A673 (cell line): ENCODE data around the gene ARPC1B. TPM values are rescaled to one million over a fixed set of nuclear protein-coding genes. Genes with fewer than 3 reads are reported as not detected.
"Not testable (repeated sequence)": the region's sequence is repeated elsewhere in the genome, so short reads cannot be mapped to it uniquely, and the experiment has no call there.

ENCODE experiments used
- BruUV-seq: library from RNA; stranded (reverse); fragments of 400-500 nt; replicated peaks from 2 replicates; lab custom pipeline; 2021; lab: Mats Ljungman, UMichigan
- CTCF ChIA-PET: fragments of 300-600 bp; sonication (Branson Sonifier 250); formaldehyde crosslinking; loops from one replicate; lab custom pipeline; 2022; ENCODE audit warnings: antibody characterized with exemption; lab: Charles Lee
- POLR2A ChIA-PET: fragments of 300-600 bp; sonication (Branson Sonifier 250); formaldehyde crosslinking; loops from one replicate; lab custom pipeline; 2022; ENCODE audit warnings: antibody characterized with exemption; ENCODE audit not compliant: low non-redundant PET; lab: Charles Lee
- DNase-seq: peaks from one replicate; pipeline ENCODE4 v3.0.0-alpha.2; 2015; ENCODE audit warnings: low spot score
- H3K27ac ChIP-seq: fragments of 200-600 bp; sonication (generic); 2 replicates; pipeline ENCODE4 v1.5.1; 2016; ENCODE audit warnings: mixed run types, low read depth, mild to moderate bottlenecking, mixed read lengths, antibody characterized with exemption, low read length; ENCODE audit not compliant: poor library complexity, severe bottlenecking
- H3K27me3 ChIP-seq: fragments of 200-600 bp; sonication (generic); replicated peaks from 2 replicates; pipeline ENCODE4 v1.6.1; 2017; ENCODE audit warnings: mixed run types, low read depth, mild to moderate bottlenecking, mixed read lengths, antibody characterized with exemption, low read length; ENCODE audit not compliant: insufficient read depth, poor library complexity
- H3K36me3 ChIP-seq: fragments of 200-600 bp; sonication (generic); 2 replicates; pipeline ENCODE4 v1.6.1; 2016; ENCODE audit warnings: mixed run types, mild to moderate bottlenecking, mixed read lengths, antibody characterized with exemption, low read length; ENCODE audit not compliant: insufficient read depth, poor library complexity, severe bottlenecking
- H3K4me1 ChIP-seq: fragments of 200-600 bp; sonication (generic); 2 replicates; pipeline ENCODE4 v1.6.1; 2017; ENCODE audit warnings: mixed run types, mild to moderate bottlenecking, mixed read lengths, antibody characterized with exemption, low read length; ENCODE audit not compliant: insufficient read depth, poor library complexity, severe bottlenecking
- H3K4me3 ChIP-seq: fragments of 200-600 bp; sonication (generic); 2 replicates; pipeline ENCODE4 v1.5.1; 2016; ENCODE audit warnings: low read depth, mixed run types, mild to moderate bottlenecking, mixed read lengths, low read length; ENCODE audit not compliant: poor library complexity, severe bottlenecking
- H3K9me3 ChIP-seq: fragments of 200-600 bp; sonication (generic); 2 replicates; pipeline ENCODE4 v1.6.1; 2016; ENCODE audit warnings: mixed run types, low read depth, mild to moderate bottlenecking, mixed read lengths, antibody characterized with exemption, low read length; ENCODE audit not compliant: poor library complexity, severe bottlenecking
- EZH2 ChIP-seq: fragments of 200-600 bp; sonication (generic); IDR thresholded peaks from 2 replicates; pipeline ENCODE4 v1.6.1; 2017; ENCODE audit warnings: borderline replicate concordance, low read depth, mild to moderate bottlenecking, mixed read lengths, antibody characterized with exemption, low read length; ENCODE audit not compliant: poor library complexity, severe bottlenecking
- intact Hi-C: fragments of 100-400 bp; cut with micrococcal nuclease; formaldehyde crosslinking; loops from one replicate; pipeline ENCODE4 v1.10.0; 2022; ENCODE audit not compliant: unreplicated experiment
- total RNA-seq: library from RNA; stranded (reverse); gene quantifications from 2 replicates; pipeline ENCODE4 v1.2.3, GENCODE V29; 2021
- TF ChIP-seq, protein P1 (sequence below): fragments of 300-800, 200-600 bp; sonication (generic); conservative IDR thresholded peaks from 2 replicates; pipeline ENCODE4 v1.5.1; 2017; ENCODE audit warnings: low read depth, mild to moderate bottlenecking, antibody characterized with exemption, low read length, moderate library complexity, mixed read lengths

Gene ARPC1B
- total RNA-seq, 1 experiment from 2014 or later: 29.9 TPM

GRCh38 chr7:99340659-99341058, 33.9 kb upstream of the ARPC1B start:
- TF ChIP-seq, protein P1, sequence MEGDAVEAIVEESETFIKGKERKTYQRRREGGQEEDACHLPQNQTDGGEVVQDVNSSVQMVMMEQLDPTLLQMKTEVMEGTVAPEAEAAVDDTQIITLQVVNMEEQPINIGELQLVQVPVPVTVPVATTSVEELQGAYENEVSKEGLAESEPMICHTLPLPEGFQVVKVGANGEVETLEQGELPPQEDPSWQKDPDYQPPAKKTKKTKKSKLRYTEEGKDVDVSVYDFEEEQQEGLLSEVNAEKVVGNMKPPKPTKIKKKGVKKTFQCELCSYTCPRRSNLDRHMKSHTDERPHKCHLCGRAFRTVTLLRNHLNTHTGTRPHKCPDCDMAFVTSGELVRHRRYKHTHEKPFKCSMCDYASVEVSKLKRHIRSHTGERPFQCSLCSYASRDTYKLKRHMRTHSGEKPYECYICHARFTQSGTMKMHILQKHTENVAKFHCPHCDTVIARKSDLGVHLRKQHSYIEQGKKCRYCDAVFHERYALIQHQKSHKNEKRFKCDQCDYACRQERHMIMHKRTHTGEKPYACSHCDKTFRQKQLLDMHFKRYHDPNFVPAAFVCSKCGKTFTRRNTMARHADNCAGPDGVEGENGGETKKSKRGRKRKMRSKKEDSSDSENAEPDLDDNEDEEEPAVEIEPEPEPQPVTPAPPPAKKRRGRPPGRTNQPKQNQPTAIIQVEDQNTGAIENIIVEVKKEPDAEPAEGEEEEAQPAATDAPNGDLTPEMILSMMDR: no peak
- TF ChIP-seq EZH2: no peak
- Histone ChIP-seq H3K4me1 (no peaks in the 10 kb centered on the region), H3K4me3 (no peak overlapping the region), H3K27ac (no peak overlapping the region), H3K36me3 (peaks cover 82% of the 10 kb centered on the region), H3K9me3 (no peaks in the 10 kb centered on the region), H3K27me3 (no peaks in the 10 kb centered on the region)
- no peak for DNase-seq
- intact Hi-C loops: no loop called here
- POLR2A ChIA-PET: no interaction called here
- CTCF ChIA-PET: no interaction called here
- BruUV-seq: no TSS peak

DNA sequence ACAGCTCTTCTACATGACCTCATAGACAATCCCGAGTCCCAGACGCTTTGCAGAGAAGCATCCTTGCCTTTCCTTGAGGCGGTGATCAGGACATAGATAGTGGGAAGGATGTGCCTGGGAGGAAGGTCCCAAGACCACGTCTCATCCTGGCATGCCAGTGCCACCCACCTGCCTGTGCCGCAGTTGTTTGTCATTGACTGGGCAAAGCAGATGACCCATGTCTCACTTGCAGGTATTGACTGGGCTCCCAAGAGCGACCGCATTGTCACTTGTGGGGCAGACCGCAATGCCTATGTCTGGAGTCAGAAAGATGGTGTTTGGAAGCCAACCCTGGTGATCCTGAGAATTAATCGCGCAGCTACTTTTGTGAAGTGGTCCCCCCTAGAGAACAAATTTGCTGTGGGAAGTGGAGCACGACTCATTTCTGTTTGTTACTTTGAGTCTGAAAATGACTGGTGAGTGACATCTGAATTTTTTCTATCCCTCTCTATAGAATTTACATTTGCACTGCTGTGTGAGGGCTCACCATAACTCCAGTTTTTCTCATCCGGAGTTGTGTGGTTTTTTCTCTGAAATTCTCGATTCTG, 30.4 kb upstream of the ARPC1B start:
- Histone ChIP-seq H3K4me3 (no peak overlapping the region), H3K9me3 (no peaks in the 10 kb centered on the region), H3K36me3 (peaks cover 77% of the 10 kb centered on the region), H3K27ac (no peak overlapping the region), H3K4me1 (no peaks in the 10 kb centered on the region), H3K27me3 (no peaks in the 10 kb centered on the region)
- DNase-seq: no peak
- CTCF ChIA-PET: no interaction called here
- no TSS peak for BruUV-seq
- POLR2A ChIA-PET: no interaction called here
- no peak for TF ChIP-seq EZH2
- TF ChIP-seq, protein P1: no peak
- intact Hi-C loops: no loop called here

GRCh38 chr7:99350641-99351040, 23.9 kb upstream of the ARPC1B start:
- POLR2A ChIA-PET, CTCF ChIA-PET: not testable (repeated sequence)

GRCh38 chr7:99352247-99352646, 22.3 kb upstream of the ARPC1B start:
- no peak for DNase-seq
- Histone ChIP-seq H3K27ac (no peak overlapping the region), H3K27me3 (no peaks in the 10 kb centered on the region), H3K4me3 (no peak overlapping the region), H3K9me3 (no peaks in the 10 kb centered on the region), H3K4me1 (no peaks in the 10 kb centered on the region), H3K36me3 (peaks cover 40% of the 10 kb centered on the region)
- ChIA-PET CTCF (no interaction called here), POLR2A (interaction anchor here (0.6 kb wide), 1 partner anchor 26 kb away, joined by 9 read pairs; no protein-coding TSS in a partner anchor)
- no TSS peak for BruUV-seq
- TF ChIP-seq EZH2: no peak
- TF ChIP-seq, protein P1: no peak
- intact Hi-C loops: no loop called here

More at GRCh38 chr7:99350641-99351040, 23.9 kb upstream of the ARPC1B start:
- H3K4me3 ChIP-seq, H3K27me3 ChIP-seq, DNase-seq, H3K4me1 ChIP-seq, intact Hi-C loops, H3K9me3 ChIP-seq, BruUV-seq, H3K27ac ChIP-seq: not testable (repeated sequence)
- H3K36me3 ChIP-seq: peaks cover 43% of the 10 kb centered on the region
